Left ventricle myocardium inferior (tissue), 1 donor: ENCODE measurements around the gene SVIL. TPM values are rescaled to one million over a fixed set of nuclear protein-coding genes. Genes with fewer than 3 reads are reported as not detected.
A peak's percentile ranks its signal among the peaks of the same experiment; 100 is the strongest.

Experiments used
- DNase-seq: peaks from one replicate; pipeline ENCODE4 v3.0.0-alpha.2; 2020
- H3K27ac ChIP-seq: fragments of 200-600 bp; replicated peaks from 2 replicates; pipeline ENCODE4 v1.8.0; 2021
- H3K27me3 ChIP-seq: fragments of 200-600 bp; 2 replicates; pipeline ENCODE4 v1.8.0; 2021; ENCODE audit warnings: low read depth
- H3K36me3 ChIP-seq: fragments of 200-600 bp; 2 replicates; pipeline ENCODE4 v1.8.0; 2021
- H3K4me1 ChIP-seq: fragments of 200-600 bp; 2 replicates; pipeline ENCODE4 v1.8.0; 2021
- H3K4me3 ChIP-seq: fragments of 200-600 bp; 2 replicates; pipeline ENCODE4 v1.8.0; 2021; ENCODE audit warnings: mild to moderate bottlenecking, moderate library complexity
- H3K9me3 ChIP-seq: fragments of 200-600 bp; replicated peaks from 2 replicates; pipeline ENCODE4 v1.8.0; 2021
- CTCF ChIP-seq: fragments of 200-600 bp; IDR thresholded peaks from 2 replicates; pipeline ENCODE4 v1.8.0; 2021; ENCODE audit warnings: antibody characterized with exemption, mild to moderate bottlenecking, borderline replicate concordance
- intact Hi-C: fragments of 100-400 bp; cut with micrococcal nuclease; formaldehyde crosslinking; loops from one replicate; pipeline ENCODE4 v1.11.0; 2022
- total RNA-seq: library from RNA; stranded (reverse); fragmentation: NEBNext Ultra II Directional; extraction: Animal tissue kit (Norgen Biotek cat#: 25700); gene quantifications from one replicate; pipeline ENCODE4 v1.2.1, GENCODE V29; 2021
- donor health status: DM: no; HTN: yes; CAD: no; lungs with severe emphysema.

The SVIL gene
- total RNA-seq, 1 donor from 2014 or later: 403 TPM

GRCh38 chr10:29473406-29474100 lies 161.2 kb downstream of the SVIL start:
- Histone ChIP-seq H3K27me3 (no peaks in the 10 kb centered on the region), H3K27ac (peak overlapping the region; percentile 59), H3K36me3 (peaks cover 69% of the 10 kb centered on the region), H3K4me1 (peaks cover 91% of the 10 kb centered on the region), H3K9me3 (no peaks in the 10 kb centered on the region), H3K4me3 (no peak overlapping the region)
- intact Hi-C loops: no loop called here
- no peak for DNase-seq
- no peak for TF ChIP-seq CTCF

- TF ChIP-seq CTCF: no peak
- Histone ChIP-seq H3K27ac (peak overlapping the region; percentile 59), H3K36me3 (peaks cover 69% of the 10 kb centered on the region), H3K9me3 (no peaks in the 10 kb centered on the region), H3K4me3 (no peak overlapping the region), H3K4me1 (peaks cover 87% of the 10 kb centered on the region), H3K27me3 (no peaks in the 10 kb centered on the region)
- DNase-seq: no peak
- intact Hi-C loops: no loop called here
Measured at GRCh38 chr10:29473087-29473356, 161.7 kb downstream of the SVIL start.

- peaks cover 69% of the 10 kb centered on the region for H3K36me3 ChIP-seq
- no peak for TF ChIP-seq CTCF
- peak overlapping the region; percentile 59 for H3K27ac ChIP-seq
- peaks cover 86% of the 10 kb centered on the region for H3K4me1 ChIP-seq
- H3K9me3 ChIP-seq: no peaks in the 10 kb centered on the region
- no peak for DNase-seq
- no peak overlapping the region for H3K4me3 ChIP-seq
- intact Hi-C loops: no loop called here
- no peaks in the 10 kb centered on the region for H3K27me3 ChIP-seq
Measured at GRCh38 chr10:29472301-29473086, 162.3 kb downstream of the SVIL start.

GRCh38 chr10:29471544-29471859 lies 163.3 kb downstream of the SVIL start:
- peaks cover 82% of the 10 kb centered on the region for H3K4me1 ChIP-seq
- intact Hi-C loops: no loop called here
- no peaks in the 10 kb centered on the region for H3K27me3 ChIP-seq
- peak overlapping the region; percentile 59 for H3K27ac ChIP-seq
- no peak for DNase-seq
- no peaks in the 10 kb centered on the region for H3K9me3 ChIP-seq
- H3K4me3 ChIP-seq: no peak overlapping the region
- no peak for TF ChIP-seq CTCF
- peaks cover 74% of the 10 kb centered on the region for H3K36me3 ChIP-seq

GRCh38 chr10:29470843-29471543 lies 163.8 kb downstream of the SVIL start:
- Histone ChIP-seq H3K4me1 (peaks cover 83% of the 10 kb centered on the region), H3K27me3 (no peaks in the 10 kb centered on the region), H3K9me3 (no peaks in the 10 kb centered on the region), H3K27ac (peak overlapping the region; percentile 59), H3K36me3 (peaks cover 76% of the 10 kb centered on the region), H3K4me3 (no peak overlapping the region)
- TF ChIP-seq CTCF: no peak
- no peak for DNase-seq
- intact Hi-C loops: no loop called here
